HCT116 (cell line): ENCODE data around the gene HCN3. TPM values are rescaled to one million over a fixed set of nuclear protein-coding genes. Genes with fewer than 3 reads are reported as not detected.

Source experiments
- ATAC-seq: fragments of 200-7000 bp; cut with Tn5 transposase; 2 replicates; pipeline ENCODE4 v1.9.1; 2020; ENCODE audit warnings: mild to moderate bottlenecking, moderate library complexity
- BruUV-seq: library from RNA; stranded (reverse); fragments of 400-500 nt; replicated peaks from 2 replicates; lab custom pipeline; 2021; lab: Mats Ljungman, UMichigan
- CTCF ChIA-PET: fragments of 300-600 bp; sonication (Branson Sonifier 250); formaldehyde crosslinking; loops from one replicate; lab custom pipeline; 2021; ENCODE audit warnings: antibody characterized with exemption; lab: Charles Lee
- POLR2A ChIA-PET: fragments of 300-600, 350-600 bp; sonication (Branson Sonifier 250); formaldehyde crosslinking; loops from one replicate; lab custom pipeline; 2021; ENCODE audit warnings: antibody characterized with exemption; lab: Charles Lee
- RAD21 ChIA-PET, 2 experiments: fragments of 300-600 bp; sonication (Branson Sonifier 250); formaldehyde crosslinking; loops; one replicate each; lab custom pipeline; 2023; ENCODE audit warnings: low total read pairs in 2 of 2; ENCODE audit not compliant: uncharacterized antibody in 2 of 2, unreplicated experiment in 2 of 2, low non-redundant PET in 1 of 2; lab: Charles Lee
- DNase-seq: peaks from one replicate; pipeline ENCODE4 v3.0.0-alpha.2; 2010; ENCODE audit warnings: low read depth, low spot score
- H2AFZ ChIP-seq: fragments of 200-600 bp; shearing (Covaris generic), sonication (generic); 2 replicates; pipeline ENCODE4 v1.6.1; 2017; ENCODE audit warnings: low read depth, mixed run types, mixed read lengths, antibody characterized with exemption, low read length; ENCODE audit not compliant: poor library complexity, severe bottlenecking
- H3K27ac ChIP-seq: 2 replicates; pipeline ENCODE4 v1.5.1; 2012; ENCODE audit warnings: low read depth, low read length
- H3K27me3 ChIP-seq: fragments of 200-600 bp; sonication (generic); 2 replicates; pipeline ENCODE4 v1.6.1; 2016; ENCODE audit warnings: mixed run types, low read length, mixed read lengths; ENCODE audit not compliant: insufficient read depth
- H3K36me3 ChIP-seq, 2 experiments: fragments of 200-500 bp in 1 of 2; fragments of 200-600 bp in 1 of 2; sonication (Bioruptor generic) in 1 of 2; sonication (generic) in 1 of 2; 2 replicates each; pipeline versions ENCODE4 v1.5.1 to v1.6.1; 2014 to 2016; ENCODE audit warnings: low read length in 2 of 2, inconsistent platforms in 1 of 2, mixed read lengths in 1 of 2, mixed run types in 1 of 2; ENCODE audit not compliant: insufficient read depth in 2 of 2, control insufficient read depth in 1 of 2
- H3K4me1 ChIP-seq, 2 experiments: fragments of 200-600 bp in 1 of 2; sonication (generic) in 1 of 2; 2 replicates each; pipeline versions ENCODE4 v1.5.1 to v1.6.1; 2012 to 2017; ENCODE audit warnings: low read length in 2 of 2, inconsistent platforms in 1 of 2, mild to moderate bottlenecking in 1 of 2, mixed read lengths in 1 of 2, mixed run types in 1 of 2, moderate library complexity in 1 of 2; ENCODE audit not compliant: insufficient read depth in 2 of 2, control insufficient read depth in 1 of 2
- H3K4me2 ChIP-seq: fragments of 200-600 bp; sonication (generic); 2 replicates; pipeline ENCODE4 v1.6.1; 2017; ENCODE audit warnings: mixed run types, low read length, mixed read lengths
- H3K4me3 ChIP-seq, 2 experiments: fragments of 200-600 bp in 1 of 2; sonication (generic) in 1 of 2; replicated peaks in 1 of 2; 2 replicates each; pipeline ENCODE4 v1.5.1; 2011 to 2016; ENCODE audit warnings: low read length in 2 of 2, control low read depth in 1 of 2, low read depth in 1 of 2, mild to moderate bottlenecking in 1 of 2, mixed read lengths in 1 of 2, mixed run types in 1 of 2
- H3K79me2 ChIP-seq: fragments of 200-600 bp; sonication (generic); 2 replicates; pipeline ENCODE4 v1.6.1; 2017; ENCODE audit warnings: mild to moderate bottlenecking, mixed run types, low read length, moderate library complexity, mixed read lengths; ENCODE audit not compliant: insufficient read depth
- H3K9ac ChIP-seq: fragments of 200-600 bp; sonication (generic); 2 replicates; pipeline ENCODE4 v1.6.1; 2016; ENCODE audit warnings: low read length, mixed read lengths
- H3K9me2 ChIP-seq: fragments of 200-600 bp; sonication (generic), shearing (Covaris generic); 2 replicates; pipeline ENCODE4 v1.6.1; 2017; ENCODE audit warnings: mixed run types, mild to moderate bottlenecking, moderate library complexity; ENCODE audit not compliant: insufficient read depth
- H3K9me3 ChIP-seq, 2 experiments: fragments of 200-500 bp in 1 of 2; fragments of 200-600 bp in 1 of 2; sonication (Bioruptor generic) in 1 of 2; sonication (generic) in 1 of 2; 2 replicates each; pipeline ENCODE4 v1.6.1; 2014 to 2017; ENCODE audit warnings: low read length in 2 of 2, mixed read lengths in 2 of 2, inconsistent platforms in 1 of 2, low read depth in 1 of 2, mild to moderate bottlenecking in 1 of 2, mixed run types in 1 of 2, moderate library complexity in 1 of 2; ENCODE audit not compliant: control insufficient read depth in 1 of 2, insufficient read depth in 1 of 2
- H4K20me1 ChIP-seq: fragments of 200-600 bp; sonication (generic), shearing (Covaris generic); 2 replicates; pipeline ENCODE4 v1.6.1; 2017; ENCODE audit warnings: mixed run types, mild to moderate bottlenecking, moderate library complexity; ENCODE audit not compliant: insufficient read depth
- POLR2A ChIP-seq: IDR thresholded peaks from 2 replicates; pipeline ENCODE4 v1.7.0; 2011; ENCODE audit warnings: borderline replicate concordance; ENCODE audit not compliant: insufficient read depth, insufficient read length; ENCODE audit errors: extremely low read depth
- intact Hi-C: fragments of 100-400 bp; cut with micrococcal nuclease; formaldehyde crosslinking; loops from 2 replicates; pipeline ENCODE4 v1.10.0; 2022
- total RNA-seq: library from RNA; stranded (reverse); gene quantifications from one replicate; pipeline ENCODE4 v1.2.1, GENCODE V29; 2021; ENCODE audit not compliant: unreplicated experiment

Gene HCN3
- total RNA-seq, 1 experiment from 2014 or later = 8.5 TPM

- H3K4me2 ChIP-seq = no peak overlapping the region
- H4K20me1 ChIP-seq = 0 out of 2 replicates have a peak, but pooled peaks cover 3% of the 10 kb centered on the region
- H3K4me1 ChIP-seq = no peaks in the 10 kb centered on the region; a peak in 1 of 4 replicates
- intact Hi-C loops = no loop called here
- H3K9me3 ChIP-seq = no peaks in the 10 kb centered on the region
- no peaks in the 10 kb centered on the region for H3K79me2 ChIP-seq
- no peaks in the 10 kb centered on the region for H3K9me2 ChIP-seq
- no peak overlapping the region for H2AFZ ChIP-seq
- no peak for DNase-seq
- no peaks in the 10 kb centered on the region for H3K27me3 ChIP-seq
- H3K27ac ChIP-seq = no peak overlapping the region
- H3K36me3 ChIP-seq = peaks cover 26 to 35% of the 10 kb centered on the region in 2 experiments; a peak in 3 of 4 replicates
- no peak overlapping the region for H3K4me3 ChIP-seq
- ChIA-PET RAD21 (no interaction called here), POLR2A (no interaction called here), CTCF (interaction anchor here (1.0 kb wide), 1 partner anchor 84 kb away, joined by 4 read pairs; no protein-coding TSS in a partner anchor)
- no peak for ATAC-seq
- no peak overlapping the region for H3K9ac ChIP-seq
- TF ChIP-seq POLR2A = no peak
- no TSS peak for BruUV-seq
Measured at GRCh38 chr1:155334962-155335361, 57.7 kb downstream of the HCN3 start.

Other genes starting within 250 kb of the HCN3 start
- gene DCST2, start 243.7 kb upstream of the HCN3 start, total RNA-seq = 2.0 TPM
- gene DCST1, start 243.6 kb upstream of the HCN3 start, total RNA-seq = 0.32 TPM
- 149 TPM for gene ADAM15, start 226.1 kb upstream of the HCN3 start, total RNA-seq
- gene EFNA4, start 213.7 kb upstream of the HCN3 start, total RNA-seq = 9.8 TPM
- gene EFNA3, start 198.6 kb upstream of the HCN3 start, total RNA-seq = 20.4 TPM
- 19.7 TPM for gene EFNA1, start 149.6 kb upstream of the HCN3 start, total RNA-seq
- gene SLC50A1, start 141.6 kb upstream of the HCN3 start, total RNA-seq = 49.9 TPM
- gene DPM3, start 136.9 kb upstream of the HCN3 start, total RNA-seq = 113 TPM
- gene KRTCAP2, start 104.2 kb upstream of the HCN3 start, total RNA-seq = 143 TPM
- gene TRIM46, start 103.6 kb upstream of the HCN3 start, total RNA-seq = 3.8 TPM
- gene THBS3, start 69.6 kb upstream of the HCN3 start, total RNA-seq = 15.9 TPM
- gene MTX1, start 68.8 kb upstream of the HCN3 start, total RNA-seq = 69.1 TPM
- 69.9 TPM for gene ENTREP3, start 22.0 kb upstream of the HCN3 start, total RNA-seq
- 64.2 TPM for gene SCAMP3, start 15.1 kb upstream of the HCN3 start, total RNA-seq
- gene CLK2, start 4.0 kb upstream of the HCN3 start, total RNA-seq = 72.6 TPM
- gene PKLR, start 24.0 kb downstream of the HCN3 start, total RNA-seq = 0.17 TPM
- 269 TPM for gene FDPS, start 31.4 kb downstream of the HCN3 start, total RNA-seq
- 69.2 TPM for gene RUSC1, start 43.4 kb downstream of the HCN3 start, total RNA-seq